Activated T-helper 2 cell treated with anti-CD3 and anti-CD28 coated beads, Interferon-gamma antibody, Interleukin-2, Interleukin-4, amounts not matched to agents 10 μg/mL and 5 μg/mL and 100 μg/mL, durations not matched to agents 14 hours and 24 hours and 36 hours (primary cell): ENCODE measurements around the gene WBP2. TPM values are rescaled to one million over a fixed set of nuclear protein-coding genes. Genes with fewer than 3 reads are reported as not detected.
"Not testable (repeated sequence)": the region's sequence is repeated elsewhere in the genome, so short reads cannot be mapped to it uniquely, and the experiment has no call there.

ENCODE experiments used
- DNase-seq: peaks from one replicate; pipeline ENCODE4 v3.0.0; 2021; ENCODE audit warnings: low spot score
- H3K27ac Mint-ChIP-seq: one replicate; pipeline ENCODE4 v1.8.0; 2021; ENCODE audit warnings: mixed read lengths
- H3K27me3 Mint-ChIP-seq: one replicate; pipeline ENCODE4 v1.8.0; 2021; ENCODE audit warnings: low read depth, mixed read lengths
- H3K36me3 Mint-ChIP-seq: one replicate; pipeline ENCODE4 v1.8.0; 2021; ENCODE audit warnings: low read depth, mixed read lengths
- H3K4me1 Mint-ChIP-seq: one replicate; pipeline ENCODE4 v1.8.0; 2021; ENCODE audit warnings: low read depth, mixed read lengths
- H3K4me3 Mint-ChIP-seq: one replicate; pipeline ENCODE4 v1.8.0; 2021; ENCODE audit warnings: low read depth, mild to moderate bottlenecking, moderate library complexity, mixed read lengths
- H3K9me3 Mint-ChIP-seq: one replicate; pipeline ENCODE4 v1.8.0; 2021; ENCODE audit warnings: mixed read lengths
- intact Hi-C: fragments of 100-400 bp; cut with micrococcal nuclease; formaldehyde crosslinking; loops from one replicate; pipeline ENCODE4 v1.15.1; 2023
- total RNA-seq: library from RNA; stranded (reverse); gene quantifications from 2 replicates; pipeline ENCODE4 v1.2.3, GENCODE V29; 2022

The WBP2 gene
- total RNA-seq, 1 donor from 2014 or later = 80.7 TPM

GRCh38 chr17:75895370-75896155 lies 40.4 kb upstream of the WBP2 start:
- no peak for DNase-seq
- Mint-ChIP-seq H3K9me3 (no peaks in the 10 kb centered on the region), H3K4me1 (peaks cover 13% of the 10 kb centered on the region), H3K4me3 (peak overlapping the region; percentile 85), H3K27me3 (no peaks in the 10 kb centered on the region), H3K36me3 (peaks cover 39% of the 10 kb centered on the region), H3K27ac (peak overlapping the region; percentile 82)
- intact Hi-C loops = loop anchor here (1.0 to 2.0 kb wide), 2 partner anchors 9 to 19 kb away; partner anchors contain the start of gene MRPL38

GRCh38 chr17:75894049-75894733 lies 39.1 kb upstream of the WBP2 start:
- H3K27me3 Mint-ChIP-seq = no peaks in the 10 kb centered on the region
- H3K36me3 Mint-ChIP-seq = peaks cover 38% of the 10 kb centered on the region
- intact Hi-C loops = no loop called here
- no peak overlapping the region for H3K27ac Mint-ChIP-seq
- peak overlapping the region; percentile 48 for H3K4me3 Mint-ChIP-seq
- no peaks in the 10 kb centered on the region for H3K9me3 Mint-ChIP-seq
- peaks cover 13% of the 10 kb centered on the region for H3K4me1 Mint-ChIP-seq
- DNase-seq = no peak

GRCh38 chr17:75893305-75894048 lies 38.3 kb upstream of the WBP2 start:
- Mint-ChIP-seq H3K4me1 (peaks cover 13% of the 10 kb centered on the region), H3K27ac (no peak overlapping the region), H3K27me3 (no peaks in the 10 kb centered on the region), H3K9me3 (no peaks in the 10 kb centered on the region), H3K4me3 (peak overlapping the region; percentile 48), H3K36me3 (peaks cover 33% of the 10 kb centered on the region)
- DNase-seq = no peak
- intact Hi-C loops = no loop called here

GRCh38 chr17:75892556-75893224 lies 37.6 kb upstream of the WBP2 start:
- no peak overlapping the region for H3K27ac Mint-ChIP-seq
- no peak overlapping the region for H3K4me3 Mint-ChIP-seq
- no peaks in the 10 kb centered on the region for H3K9me3 Mint-ChIP-seq
- intact Hi-C loops = no loop called here
- H3K27me3 Mint-ChIP-seq = no peaks in the 10 kb centered on the region
- peaks cover 25% of the 10 kb centered on the region for H3K36me3 Mint-ChIP-seq
- no peak for DNase-seq
- H3K4me1 Mint-ChIP-seq = peaks cover 13% of the 10 kb centered on the region

- DNase-seq = no peak
- Mint-ChIP-seq H3K27ac (no peak overlapping the region), H3K36me3 (peaks cover 20% of the 10 kb centered on the region), H3K9me3 (no peaks in the 10 kb centered on the region), H3K4me1 (peaks cover 10% of the 10 kb centered on the region), H3K27me3 (no peaks in the 10 kb centered on the region), H3K4me3 (no peak overlapping the region)
- intact Hi-C loops = no loop called here
Observed at GRCh38 chr17:75891605-75892555, 36.7 kb upstream of the WBP2 start.

- no peak overlapping the region for H3K27ac Mint-ChIP-seq
- H3K36me3 Mint-ChIP-seq = peaks cover 20% of the 10 kb centered on the region
- intact Hi-C loops = no loop called here
- no peak overlapping the region for H3K4me3 Mint-ChIP-seq
- no peaks in the 10 kb centered on the region for H3K9me3 Mint-ChIP-seq
- peaks cover 10% of the 10 kb centered on the region for H3K4me1 Mint-ChIP-seq
- H3K27me3 Mint-ChIP-seq = no peaks in the 10 kb centered on the region
- no peak for DNase-seq
Observed at GRCh38 chr17:75891022-75891604, 36.0 kb upstream of the WBP2 start.

GRCh38 chr17:75889454-75889853 lies 34.3 kb upstream of the WBP2 start:
- Mint-ChIP-seq H3K4me1 (peaks cover 2% of the 10 kb centered on the region), H3K36me3 (peaks cover 17% of the 10 kb centered on the region), H3K4me3 (no peak overlapping the region), H3K27me3 (no peaks in the 10 kb centered on the region), H3K9me3 (no peaks in the 10 kb centered on the region), H3K27ac (no peak overlapping the region)
- intact Hi-C loops = no loop called here
- DNase-seq = no peak

- Mint-ChIP-seq H3K27me3 (no peaks in the 10 kb centered on the region), H3K27ac (no peak overlapping the region), H3K9me3 (no peaks in the 10 kb centered on the region), H3K4me1 (no peaks in the 10 kb centered on the region), H3K4me3 (no peak overlapping the region), H3K36me3 (peaks cover 11% of the 10 kb centered on the region)
- intact Hi-C loops = no loop called here
- DNase-seq = no peak
Observed at GRCh38 chr17:75888484-75888883, 33.3 kb upstream of the WBP2 start.

GRCh38 chr17:75885860-75886259 lies 30.7 kb upstream of the WBP2 start:
- peaks cover 11% of the 10 kb centered on the region for H3K36me3 Mint-ChIP-seq
- H3K4me3 Mint-ChIP-seq, H3K27ac Mint-ChIP-seq, intact Hi-C loops, H3K9me3 Mint-ChIP-seq, H3K4me1 Mint-ChIP-seq, DNase-seq, H3K27me3 Mint-ChIP-seq: not testable (repeated sequence)

- no peak for DNase-seq
- intact Hi-C loops = no loop called here
- Mint-ChIP-seq H3K27ac (no peak overlapping the region), H3K4me3 (no peak overlapping the region), H3K4me1 (peaks cover 5% of the 10 kb centered on the region), H3K36me3 (peaks cover 8% of the 10 kb centered on the region), H3K27me3 (peaks cover 3% of the 10 kb centered on the region), H3K9me3 (no peaks in the 10 kb centered on the region)
Observed at GRCh38 chr17:75885431-75885830, 30.3 kb upstream of the WBP2 start.

- no peak overlapping the region for H3K4me3 Mint-ChIP-seq
- H3K4me1 Mint-ChIP-seq = peaks cover 15% of the 10 kb centered on the region
- no peak overlapping the region for H3K27ac Mint-ChIP-seq
- H3K9me3 Mint-ChIP-seq = no peaks in the 10 kb centered on the region
- no peak for DNase-seq
- intact Hi-C loops = no loop called here
- H3K27me3 Mint-ChIP-seq = peaks cover 8% of the 10 kb centered on the region
- H3K36me3 Mint-ChIP-seq = peaks cover 7% of the 10 kb centered on the region
Observed at GRCh38 chr17:75881678-75882454, 26.7 kb upstream of the WBP2 start.
